HuH-7.5 (cell line): ENCODE measurements around the gene ERICH6B.
"Not testable (repeated sequence)": the region's sequence is repeated elsewhere in the genome, so short reads cannot be mapped to it uniquely, and the experiment has no call there.

Source experiments
- DNase-seq: peaks from one replicate; pipeline ENCODE4 v3.0.0; 2011; ENCODE audit warnings: low spot score

Gene ERICH6B

GRCh38 chr13:45615501-45616101 is at the start of gene ERICH6B:
Gene ERICH6B, minus strand, starts transcription at chr13:45615739. Its CDS starts 18,734 bp downstream, at chr13:45597005.
- no peak for DNase-seq

GRCh38 chr13:45662903-45663302 is 47.4 kb upstream of the ERICH6B start:
- DNase-seq = not testable (repeated sequence)

- DNase-seq = no peak
These were observed 46.6 kb upstream of the ERICH6B start for GRCh38 chr13:45662162-45662561.

GRCh38 chr13:45660458-45660857 is 44.9 kb upstream of the ERICH6B start:
- DNase-seq = not testable (repeated sequence)

GRCh38 chr13:45659536-45659935 is 44.0 kb upstream of the ERICH6B start:
- DNase-seq = no peak

- DNase-seq = no peak
These were observed 43.2 kb upstream of the ERICH6B start for GRCh38 chr13:45658586-45659235.

- DNase-seq = no peak
These were observed 39.3 kb upstream of the ERICH6B start for GRCh38 chr13:45654633-45655349.

GRCh38 chr13:45645263-45645662 is 29.7 kb upstream of the ERICH6B start:
- DNase-seq = not testable (repeated sequence)

GRCh38 chr13:45642159-45642558 is 26.6 kb upstream of the ERICH6B start:
- not testable (repeated sequence) for DNase-seq

GRCh38 chr13:45635291-45635690 is 19.8 kb upstream of the ERICH6B start:
- DNase-seq = not testable (repeated sequence)

GRCh38 chr13:45630791-45631190 is 15.3 kb upstream of the ERICH6B start:
- no peak for DNase-seq

- DNase-seq = no peak
These were observed 14.4 kb upstream of the ERICH6B start for GRCh38 chr13:45629940-45630339.

GRCh38 chr13:45628094-45628493 is 12.6 kb upstream of the ERICH6B start:
- no peak for DNase-seq

GRCh38 chr13:45627656-45628055 is 12.1 kb upstream of the ERICH6B start:
- DNase-seq = no peak

- no peak for DNase-seq
These were observed 11.3 kb upstream of the ERICH6B start for GRCh38 chr13:45626731-45627374.

GRCh38 chr13:45623516-45624090 is 8.1 kb upstream of the ERICH6B start:
- no peak for DNase-seq

GRCh38 chr13:45621950-45622349 is 6.4 kb upstream of the ERICH6B start:
- DNase-seq = no peak

- no peak for DNase-seq
These were observed 7.6 kb downstream of the ERICH6B start for GRCh38 chr13:45607931-45608330.

GRCh38 chr13:45604892-45605291 is 10.6 kb downstream of the ERICH6B start:
- DNase-seq = no peak

- no peak for DNase-seq
These were observed 12.2 kb downstream of the ERICH6B start for GRCh38 chr13:45603338-45603737.

- DNase-seq = no peak
These were observed 13.1 kb downstream of the ERICH6B start for GRCh38 chr13:45602183-45603170.
